ENCODE measurements around the gene SLC34A1.
"Not testable (repeated sequence)": the region's sequence is repeated elsewhere in the genome, so short reads cannot be mapped to it uniquely, and the experiment has no call there.

Gene SLC34A1

DNA sequence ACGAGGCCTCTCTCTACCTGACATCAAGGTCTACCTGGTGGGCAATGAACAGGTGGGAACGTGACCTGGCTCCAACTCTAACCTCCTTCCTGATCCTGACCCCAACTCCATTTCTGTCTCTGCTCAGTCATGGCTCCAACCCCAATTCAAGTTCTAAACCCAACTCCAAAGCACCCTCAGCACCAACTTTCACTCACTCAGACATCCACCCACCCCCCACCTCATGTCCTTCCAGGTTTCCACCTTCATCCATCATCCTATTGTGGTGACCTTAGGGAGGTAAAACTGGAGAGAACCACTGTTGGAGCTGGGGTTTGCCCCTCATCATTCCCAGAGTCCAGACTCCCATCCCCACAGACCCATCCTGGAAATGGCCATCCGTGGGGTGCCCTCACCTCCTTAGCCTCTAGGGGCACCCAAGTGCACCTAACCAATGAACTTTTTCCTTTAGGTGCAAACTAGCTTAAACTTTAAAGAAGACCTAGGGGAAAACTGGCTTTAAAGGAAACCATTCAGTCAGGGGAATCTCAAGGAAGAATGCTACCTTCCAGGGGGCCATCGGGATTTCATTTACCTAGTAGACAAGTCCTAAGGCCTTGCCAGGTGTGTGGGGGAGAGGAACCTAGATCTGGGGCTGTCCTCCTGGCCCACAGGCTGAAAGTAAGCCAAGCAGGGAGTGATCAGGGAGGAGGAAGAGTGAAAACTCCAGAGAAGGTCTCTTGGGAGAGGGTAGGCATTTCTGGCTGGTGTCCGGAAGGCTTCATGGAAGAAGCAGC is 15.2 kb upstream of the SLC34A1 start:
- no peak for DNase-seq (ENCODE audit: low read depth)

DNA sequence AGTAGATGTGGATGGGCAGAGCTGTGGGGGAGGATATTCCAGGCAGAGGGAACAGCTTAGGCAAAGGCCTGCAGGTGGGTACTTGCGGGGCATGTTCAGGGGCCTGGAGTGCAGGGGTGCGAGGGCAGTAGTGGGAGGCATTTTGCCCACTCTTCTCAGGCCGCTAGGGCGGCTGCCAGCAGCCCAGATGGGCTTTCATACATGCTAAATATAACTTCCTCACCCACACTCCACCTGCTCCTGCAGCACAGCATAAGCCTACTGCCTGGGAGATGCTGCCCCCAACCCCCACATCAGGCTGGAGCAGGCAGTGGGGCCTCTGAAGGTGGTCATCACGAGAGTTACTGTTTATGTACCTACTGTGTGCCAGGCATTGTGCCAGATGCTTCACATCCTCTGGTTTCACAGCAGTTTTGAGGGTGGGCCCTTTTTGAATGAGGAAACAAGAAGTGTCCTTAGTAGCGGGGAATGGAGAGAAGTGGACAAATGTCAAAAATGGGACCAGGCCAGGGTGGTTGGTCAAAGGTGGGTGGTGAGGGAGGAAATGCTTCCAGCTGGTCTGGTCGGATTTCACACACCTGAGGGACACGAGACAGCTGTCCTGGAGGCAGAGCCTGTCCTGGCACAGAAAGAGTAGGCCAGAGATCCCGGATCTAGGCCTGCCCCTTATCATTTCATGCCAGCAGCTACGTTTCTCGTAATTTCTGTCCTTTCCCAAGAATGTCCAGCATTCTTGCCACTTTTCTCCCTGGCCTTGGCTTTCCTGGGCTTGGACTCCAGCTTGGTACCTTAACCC is 14.4 kb upstream of the SLC34A1 start:
- DNase-seq (ENCODE audit: low read depth), result no peak

DNA sequence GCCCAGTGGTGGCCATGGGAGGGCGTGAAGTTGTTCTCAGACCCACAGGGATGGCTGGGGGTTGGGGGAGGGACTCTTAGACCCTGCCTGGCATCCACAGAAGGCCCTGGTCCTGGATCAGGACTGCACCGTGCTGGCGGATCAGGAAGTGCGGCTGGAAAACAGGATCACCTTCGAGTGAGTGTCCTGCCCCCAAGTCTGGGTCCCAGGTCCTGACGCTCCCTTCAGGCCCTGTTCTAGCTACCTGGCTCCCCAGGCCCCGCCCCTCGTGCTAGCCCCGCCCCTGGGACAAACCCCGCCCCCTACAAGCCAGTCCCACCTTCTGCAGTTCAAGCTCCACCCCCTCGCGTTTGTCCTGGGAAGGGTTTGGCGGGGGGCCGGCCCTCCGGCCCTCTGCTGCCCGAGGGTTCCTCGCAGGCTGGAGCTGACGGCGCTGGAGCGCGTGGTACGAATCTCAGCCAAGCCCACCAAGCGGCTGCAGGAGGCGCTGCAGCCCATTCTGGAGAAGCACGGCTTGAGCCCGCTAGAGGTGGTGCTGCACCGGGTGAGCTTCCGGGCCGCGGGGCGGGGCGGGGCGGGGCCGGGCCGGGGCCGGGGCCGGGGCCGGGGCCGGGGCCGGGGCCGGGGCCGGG is 13.6 kb upstream of the SLC34A1 start:
- no peak for DNase-seq (ENCODE audit: low read depth)

DNA sequence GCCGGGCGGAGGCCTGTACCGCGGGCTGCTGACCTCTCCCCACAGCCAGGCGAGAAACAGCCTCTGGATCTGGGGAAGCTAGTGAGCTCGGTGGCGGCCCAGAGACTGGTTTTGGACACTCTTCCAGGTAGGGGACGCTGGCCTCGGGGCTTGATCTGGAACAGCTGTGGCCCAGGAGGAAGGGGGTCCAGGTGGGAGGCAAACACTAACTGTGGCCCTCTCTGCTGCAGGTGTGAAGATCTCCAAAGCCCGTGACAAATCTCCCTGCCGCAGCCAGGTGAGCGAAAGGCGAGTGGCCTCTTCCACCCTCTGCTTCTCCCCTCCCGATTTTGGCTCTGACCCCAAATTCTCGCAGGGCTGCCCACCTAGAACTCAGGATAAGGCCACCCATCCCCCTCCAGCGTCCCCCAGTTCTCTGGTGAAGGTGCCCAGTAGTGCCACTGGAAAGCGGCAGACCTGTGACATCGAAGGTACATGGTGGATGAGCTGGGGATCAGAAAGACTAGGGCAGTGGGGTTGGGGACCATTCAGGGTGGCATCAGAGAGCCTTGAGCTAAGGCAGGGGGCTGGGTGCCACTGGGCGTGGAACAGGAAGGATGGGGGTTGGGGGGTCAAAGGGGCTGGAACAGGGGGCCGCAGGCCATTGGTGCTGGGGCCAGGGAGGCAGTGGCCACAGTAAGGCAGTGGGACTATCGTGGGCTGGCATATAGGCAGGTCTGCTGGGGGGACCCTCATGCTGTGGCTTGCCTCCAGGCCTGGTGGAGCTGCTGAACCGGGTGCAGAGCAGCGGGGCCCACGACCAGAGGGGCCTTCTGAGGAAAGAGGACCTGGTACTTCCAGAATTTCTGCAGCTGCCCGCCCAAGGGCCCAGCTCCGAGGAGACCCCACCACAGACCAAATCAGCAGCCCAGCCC is 12.9 kb upstream of the SLC34A1 start:
- no peak for DNase-seq (ENCODE audit: low read depth)

- no peak for DNase-seq (ENCODE audit: low read depth)
These were observed 12.0 kb upstream of the SLC34A1 start for GRCh38 chr5:177372034-177372896.

- DNase-seq (ENCODE audit: low read depth), result no peak
These were observed 11.3 kb upstream of the SLC34A1 start for GRCh38 chr5:177372910-177373309.

GRCh38 chr5:177373806-177374205 is 10.4 kb upstream of the SLC34A1 start:
- DNase-seq (ENCODE audit: low read depth), result no peak

GRCh38 chr5:177374211-177374610 is 10.0 kb upstream of the SLC34A1 start:
- DNase-seq (ENCODE audit: low read depth), result no peak

DNA sequence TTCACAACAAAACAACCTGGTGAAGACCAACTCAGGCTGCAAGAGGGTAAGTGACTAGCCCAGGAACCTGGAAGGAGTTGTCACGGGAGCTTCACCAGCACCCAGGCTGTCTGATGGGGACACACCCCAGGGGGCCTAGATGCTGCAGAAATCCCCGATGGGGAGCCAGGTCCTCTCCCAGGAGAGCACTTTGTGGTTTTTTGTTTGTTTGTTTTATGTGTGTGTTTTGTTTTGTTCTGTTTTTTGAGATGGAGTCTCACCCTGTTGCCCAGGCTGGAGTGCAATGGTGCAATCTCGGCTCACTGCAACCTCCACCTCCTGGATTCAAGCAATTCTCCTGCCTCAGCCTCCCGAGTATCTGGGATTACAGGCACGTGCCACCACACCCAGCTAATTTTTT is 8.7 kb upstream of the SLC34A1 start:
- not testable (repeated sequence) for DNase-seq (ENCODE audit: low read depth)

- DNase-seq (ENCODE audit: low read depth), result no peak
These were observed 8.1 kb upstream of the SLC34A1 start for GRCh38 chr5:177376107-177376506.

DNA sequence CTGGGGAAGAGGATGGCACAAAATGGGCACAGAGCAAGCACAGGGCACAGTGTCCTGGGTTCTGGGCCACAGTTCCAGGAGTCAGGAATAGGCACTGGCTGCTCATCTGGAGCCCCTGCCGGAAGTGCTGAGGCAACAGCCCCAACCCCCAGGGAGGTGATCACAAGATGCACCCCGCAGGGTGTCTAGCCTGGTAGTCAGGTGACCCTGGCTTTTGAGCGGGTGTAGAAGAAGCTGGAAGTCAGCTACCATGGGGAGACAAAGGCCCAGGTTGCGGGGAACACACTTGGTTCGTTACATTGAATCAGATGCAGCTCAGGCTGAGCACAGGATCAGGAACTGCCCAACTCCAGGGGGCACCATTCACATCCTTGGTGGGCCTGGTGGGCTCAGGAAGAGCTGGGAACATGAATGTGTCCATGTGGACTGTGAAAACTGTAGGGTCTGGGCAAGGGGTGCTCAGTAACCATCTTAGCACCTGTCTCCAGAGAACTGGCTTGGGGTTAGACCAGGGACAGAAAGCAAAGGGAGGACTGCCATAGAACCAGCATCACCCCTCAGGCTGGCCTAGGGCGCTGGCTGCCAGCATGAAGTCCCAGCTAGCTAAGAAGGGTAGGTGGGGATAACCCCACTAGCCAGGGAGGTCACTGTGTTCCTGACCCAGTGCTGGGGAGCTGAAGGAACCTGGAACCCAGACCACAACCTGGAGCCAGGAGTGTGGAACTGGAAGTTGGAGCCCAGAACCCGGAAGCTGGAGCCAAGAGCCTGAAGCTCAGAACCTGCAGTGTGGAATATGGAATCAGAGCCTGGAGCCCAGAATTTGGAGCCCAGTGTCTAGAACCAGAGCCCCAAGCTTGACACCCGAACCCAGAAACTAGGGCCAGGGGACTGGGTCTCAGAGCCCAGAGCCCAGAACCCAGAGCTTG is 6.1 kb upstream of the SLC34A1 start:
- no peak for DNase-seq (ENCODE audit: low read depth)

DNA sequence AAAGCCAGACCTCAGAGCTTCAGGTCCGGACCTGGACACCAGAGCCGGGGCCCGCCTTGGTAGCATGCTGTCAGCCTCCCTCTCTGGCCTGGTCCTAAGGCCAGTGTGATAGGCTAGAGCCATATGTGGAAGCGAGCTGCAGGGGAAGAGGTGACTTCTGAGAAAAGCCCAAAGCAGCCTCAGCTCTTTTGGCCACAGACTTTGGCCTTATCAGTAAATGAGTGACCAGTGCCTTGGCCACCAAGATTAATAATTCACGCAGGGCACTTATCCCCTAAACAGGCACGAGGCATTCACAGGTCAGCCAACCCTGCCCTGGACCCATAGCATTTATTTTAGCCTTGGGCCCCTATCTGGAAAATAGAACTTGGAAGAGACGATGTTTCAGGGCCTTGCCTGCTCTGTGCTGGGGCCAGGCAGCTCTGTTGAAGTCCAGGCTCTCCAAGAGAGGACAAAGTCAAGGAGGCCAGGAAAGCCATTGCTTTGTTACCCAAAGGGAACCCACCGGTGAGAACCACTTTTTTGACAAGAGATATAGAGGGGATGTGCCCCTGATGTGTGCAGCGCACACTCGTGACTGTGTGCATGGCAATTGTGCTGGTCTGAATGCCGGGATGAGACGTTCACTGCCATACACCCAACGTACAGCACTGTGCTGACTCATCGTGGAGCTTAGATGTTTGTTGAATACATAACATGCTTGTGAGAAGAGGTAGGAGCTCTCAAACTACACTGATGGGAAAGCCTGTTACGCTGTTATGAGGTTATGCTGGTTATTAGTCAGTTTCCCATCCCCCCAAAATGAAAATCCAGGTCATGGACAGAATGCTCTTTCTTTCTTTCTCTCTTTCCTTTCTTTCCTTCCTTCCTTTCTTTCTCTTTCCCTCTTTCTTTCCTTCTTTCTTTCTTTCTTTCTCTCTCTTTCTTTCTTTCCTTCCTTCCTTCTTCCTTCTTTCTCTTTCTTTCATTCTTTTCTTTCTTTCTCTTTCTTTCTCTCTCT is 5.0 kb upstream of the SLC34A1 start:
- DNase-seq (ENCODE audit: low read depth), result no peak

- no peak for DNase-seq (ENCODE audit: low read depth)
These were observed 3.5 kb upstream of the SLC34A1 start for GRCh38 chr5:177380805-177381126.

DNA sequence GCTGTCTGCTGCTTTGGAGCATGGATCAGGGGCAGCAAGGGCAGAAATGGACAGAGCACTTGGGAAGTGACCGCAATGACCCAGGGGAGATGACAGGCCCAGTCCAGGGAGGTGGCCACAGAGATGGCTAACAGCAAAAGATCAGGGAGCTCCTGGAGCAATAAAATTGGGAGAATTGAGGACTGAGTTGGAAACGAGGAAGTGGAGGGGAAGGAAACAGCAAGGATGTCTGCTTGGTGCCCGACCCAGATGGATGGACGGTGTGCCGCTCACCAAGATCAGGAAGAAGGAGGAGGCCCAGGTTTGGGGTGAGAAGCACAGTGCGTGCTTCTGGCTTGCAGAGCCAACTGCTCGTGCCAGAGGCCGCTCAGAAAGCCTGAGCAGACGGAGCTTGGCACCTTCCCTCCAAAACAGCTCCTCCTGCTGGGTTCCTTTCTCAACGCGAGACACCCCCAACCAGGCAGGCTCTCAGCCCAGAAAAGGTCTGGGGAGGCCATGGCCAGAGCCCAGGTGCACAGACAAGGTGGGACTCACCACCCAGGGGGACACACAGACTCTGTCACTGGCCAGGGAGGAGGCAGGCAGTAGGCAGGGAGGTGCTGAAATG is 1.7 kb upstream of the SLC34A1 start:
- DNase-seq (ENCODE audit: low read depth), result no peak

- DNase-seq (ENCODE audit: low read depth), result no peak
These were observed 1.1 kb upstream of the SLC34A1 start for GRCh38 chr5:177383181-177383580.

- DNase-seq (ENCODE audit: low read depth), result no peak
These were observed 1.5 kb downstream of the SLC34A1 start for GRCh38 chr5:177385720-177386119.

DNA sequence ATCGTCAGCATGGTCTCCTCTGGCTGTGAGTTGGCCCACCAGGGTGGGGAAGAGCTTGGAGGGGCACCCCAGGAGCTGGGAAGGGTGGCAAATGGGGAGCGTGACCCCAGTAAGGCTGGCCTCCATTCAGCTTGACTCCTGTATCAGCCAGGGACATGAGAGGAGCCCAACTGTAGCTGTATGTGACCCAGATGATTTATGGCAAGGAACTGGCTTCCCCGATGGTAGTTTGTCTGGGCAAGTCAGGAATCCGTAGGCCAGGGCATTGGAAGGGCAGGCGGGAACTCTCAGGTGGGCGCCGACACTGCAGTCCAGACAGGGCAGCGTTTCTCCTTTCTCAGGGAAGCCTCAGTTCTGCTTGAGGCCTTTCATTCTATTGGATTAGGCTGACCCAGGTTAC is 2.3 kb downstream of the SLC34A1 start:
- no peak for DNase-seq (ENCODE audit: low read depth)

DNA sequence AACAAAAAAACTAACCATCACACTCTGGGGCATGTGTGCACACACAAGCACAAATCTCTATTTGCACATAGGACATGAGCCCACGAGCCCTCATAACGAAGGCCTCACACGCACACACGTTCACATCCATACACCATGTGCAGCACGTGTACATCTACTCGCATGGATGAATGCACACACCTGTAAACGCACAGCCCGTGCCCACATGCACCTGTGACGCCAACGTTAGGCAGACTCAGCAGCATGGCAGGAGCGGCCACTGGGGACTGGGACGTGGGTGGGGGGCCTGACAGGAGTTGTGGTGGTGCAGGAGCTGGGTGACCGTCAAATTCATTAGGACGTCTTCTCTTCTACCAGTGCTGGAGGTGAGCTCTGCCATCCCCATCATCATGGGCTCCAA is 3.2 kb downstream of the SLC34A1 start:
- no peak for DNase-seq (ENCODE audit: low read depth)

All from HS-27A (cell line).